Neural cell (in vitro differentiated cells): ENCODE measurements around the gene ZNF70.

Experiments used
- EP300 ChIP-seq: fragments of 450-650 bp; conservative IDR thresholded peaks from 2 replicates; pipeline ENCODE4 v1.6.1; 2014; ENCODE audit warnings: antibody characterized with exemption, mild to moderate bottlenecking, moderate library complexity; ENCODE audit not compliant: poor library complexity, severe bottlenecking
- RAD21 ChIP-seq: fragments of 450-650 bp; conservative IDR thresholded peaks from 2 replicates; pipeline ENCODE4 v1.6.1; 2014; ENCODE audit warnings: antibody characterized with exemption, mild to moderate bottlenecking, moderate library complexity
- TF ChIP-seq, protein P1 (sequence below): fragments of 450-650 bp; IDR thresholded peaks from 2 replicates; pipeline ENCODE4 v1.5.1; 2014; ENCODE audit warnings: antibody characterized with exemption, mild to moderate bottlenecking, moderate library complexity; ENCODE audit not compliant: poor library complexity, severe bottlenecking

DNA sequence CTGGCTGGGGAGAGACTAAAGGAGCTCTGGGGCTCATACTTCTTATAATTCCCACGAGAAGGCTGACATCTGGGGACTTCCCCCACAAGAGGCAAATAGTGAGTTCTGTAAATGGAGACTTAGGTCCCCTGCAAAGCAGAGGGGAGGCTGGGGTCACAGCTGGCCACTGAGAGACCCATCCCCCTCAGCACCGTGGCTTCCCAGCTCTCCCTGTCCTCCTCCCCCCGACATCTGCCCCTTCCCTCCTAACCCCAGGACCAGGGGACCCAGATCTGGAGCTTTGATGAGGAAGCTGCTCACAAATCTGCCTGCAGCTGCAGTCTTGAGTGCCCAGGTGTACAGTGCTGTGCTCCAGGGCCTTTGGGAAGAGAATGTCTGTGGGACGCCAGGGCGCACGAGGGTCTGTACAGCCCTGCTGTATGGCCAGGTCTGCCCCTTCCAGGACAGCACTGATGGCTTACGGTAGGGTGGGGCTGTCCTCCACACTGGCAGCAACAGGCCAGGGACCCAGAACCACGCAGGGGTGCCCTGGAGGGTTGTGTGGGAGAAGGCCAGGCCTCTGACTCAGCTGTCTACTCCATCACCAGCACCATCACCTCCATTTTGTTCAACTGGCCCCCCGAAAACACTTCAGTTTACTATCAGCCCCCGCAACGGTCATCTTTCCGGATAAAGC, 59.0 kb downstream of the ZNF70 start:
- TF ChIP-seq, protein P1, sequence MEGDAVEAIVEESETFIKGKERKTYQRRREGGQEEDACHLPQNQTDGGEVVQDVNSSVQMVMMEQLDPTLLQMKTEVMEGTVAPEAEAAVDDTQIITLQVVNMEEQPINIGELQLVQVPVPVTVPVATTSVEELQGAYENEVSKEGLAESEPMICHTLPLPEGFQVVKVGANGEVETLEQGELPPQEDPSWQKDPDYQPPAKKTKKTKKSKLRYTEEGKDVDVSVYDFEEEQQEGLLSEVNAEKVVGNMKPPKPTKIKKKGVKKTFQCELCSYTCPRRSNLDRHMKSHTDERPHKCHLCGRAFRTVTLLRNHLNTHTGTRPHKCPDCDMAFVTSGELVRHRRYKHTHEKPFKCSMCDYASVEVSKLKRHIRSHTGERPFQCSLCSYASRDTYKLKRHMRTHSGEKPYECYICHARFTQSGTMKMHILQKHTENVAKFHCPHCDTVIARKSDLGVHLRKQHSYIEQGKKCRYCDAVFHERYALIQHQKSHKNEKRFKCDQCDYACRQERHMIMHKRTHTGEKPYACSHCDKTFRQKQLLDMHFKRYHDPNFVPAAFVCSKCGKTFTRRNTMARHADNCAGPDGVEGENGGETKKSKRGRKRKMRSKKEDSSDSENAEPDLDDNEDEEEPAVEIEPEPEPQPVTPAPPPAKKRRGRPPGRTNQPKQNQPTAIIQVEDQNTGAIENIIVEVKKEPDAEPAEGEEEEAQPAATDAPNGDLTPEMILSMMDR = no peak
- no peak for TF ChIP-seq EP300
- no peak for TF ChIP-seq RAD21
